ENCODE data around the gene TTC28.

TTC28 gene

GRCh38 chr22:28428271-28428670 lies 251.4 kb downstream of the TTC28 start:
- DNase-seq, result no peak
- intact Hi-C loops (cut with DNase I), result no loop called here

GRCh38 chr22:28426346-28427132 lies 253.1 kb downstream of the TTC28 start:
- DNase-seq, result no peak
- intact Hi-C loops (cut with DNase I), result no loop called here

GRCh38 chr22:28425211-28425610 lies 254.4 kb downstream of the TTC28 start:
- no peak for DNase-seq

GRCh38 chr22:28424427-28425080 lies 255.1 kb downstream of the TTC28 start:
- intact Hi-C loops (cut with DNase I), result no loop called here
- DNase-seq, result no peak

More at GRCh38 chr22:28425211-28425610, 254.4 kb downstream of the TTC28 start:
- intact Hi-C loops (cut with DNase I), result no loop called here

- DNase-seq, result no peak
- intact Hi-C loops (cut with DNase I), result no loop called here
These were observed 259.7 kb downstream of the TTC28 start for GRCh38 chr22:28419919-28420318.

GRCh38 chr22:28418008-28418407 lies 261.6 kb downstream of the TTC28 start:
- no peak for DNase-seq
- intact Hi-C loops (cut with DNase I), result no loop called here

- intact Hi-C loops (cut with DNase I), result no loop called here
- no peak for DNase-seq
These were observed 262.2 kb downstream of the TTC28 start for GRCh38 chr22:28417431-28417830.

GRCh38 chr22:28414913-28415312 lies 264.7 kb downstream of the TTC28 start:
- intact Hi-C loops (cut with DNase I), result no loop called here
- no peak for DNase-seq

GRCh38 chr22:28413612-28414399 lies 265.8 kb downstream of the TTC28 start:
- no peak for DNase-seq
- intact Hi-C loops (cut with DNase I), result no loop called here

- intact Hi-C loops (cut with DNase I), result no loop called here
- no peak for DNase-seq
These were observed 267.5 kb downstream of the TTC28 start for GRCh38 chr22:28412109-28412508.

GRCh38 chr22:28411125-28411524 lies 268.5 kb downstream of the TTC28 start:
- intact Hi-C loops (cut with DNase I), result no loop called here
- DNase-seq, result no peak

- intact Hi-C loops (cut with DNase I), result no loop called here
- DNase-seq, result no peak
These were observed 269.4 kb downstream of the TTC28 start for GRCh38 chr22:28410050-28410816.

GRCh38 chr22:28408709-28409108 lies 270.9 kb downstream of the TTC28 start:
- intact Hi-C loops (cut with DNase I), result no loop called here
- no peak for DNase-seq

- intact Hi-C loops (cut with DNase I), result no loop called here
- DNase-seq, result no peak
These were observed 272.0 kb downstream of the TTC28 start for GRCh38 chr22:28407645-28408044.

GRCh38 chr22:28406246-28406645 lies 273.4 kb downstream of the TTC28 start:
- no peak for DNase-seq
- intact Hi-C loops (cut with DNase I), result no loop called here

GRCh38 chr22:28405588-28405987 lies 274.1 kb downstream of the TTC28 start:
- intact Hi-C loops (cut with DNase I), result no loop called here

GRCh38 chr22:28402539-28402938 lies 277.1 kb downstream of the TTC28 start:
- no peak for DNase-seq
- intact Hi-C loops (cut with DNase I), result no loop called here

More at GRCh38 chr22:28405588-28405987, 274.1 kb downstream of the TTC28 start:
- no peak for DNase-seq

- intact Hi-C loops (cut with DNase I), result no loop called here
- DNase-seq, result no peak
These were observed 277.6 kb downstream of the TTC28 start for GRCh38 chr22:28402060-28402459.

- no peak for DNase-seq
- intact Hi-C loops (cut with DNase I), result no loop called here
These were observed 280.7 kb downstream of the TTC28 start for GRCh38 chr22:28398981-28399380.
